Activated CD4-positive, alpha-beta T cell treated with anti-CD3 and anti-CD28 coated beads for 1 hour (primary cell): ENCODE results near the gene TMEM74B.
"Not testable (repeated sequence)": the region's sequence is repeated elsewhere in the genome, so short reads cannot be mapped to it uniquely, and the experiment has no call there.

Experiments used
- DNase-seq: peaks from one replicate; pipeline ENCODE4 v3.0.0-alpha.2; 2020

Gene TMEM74B

DNA sequence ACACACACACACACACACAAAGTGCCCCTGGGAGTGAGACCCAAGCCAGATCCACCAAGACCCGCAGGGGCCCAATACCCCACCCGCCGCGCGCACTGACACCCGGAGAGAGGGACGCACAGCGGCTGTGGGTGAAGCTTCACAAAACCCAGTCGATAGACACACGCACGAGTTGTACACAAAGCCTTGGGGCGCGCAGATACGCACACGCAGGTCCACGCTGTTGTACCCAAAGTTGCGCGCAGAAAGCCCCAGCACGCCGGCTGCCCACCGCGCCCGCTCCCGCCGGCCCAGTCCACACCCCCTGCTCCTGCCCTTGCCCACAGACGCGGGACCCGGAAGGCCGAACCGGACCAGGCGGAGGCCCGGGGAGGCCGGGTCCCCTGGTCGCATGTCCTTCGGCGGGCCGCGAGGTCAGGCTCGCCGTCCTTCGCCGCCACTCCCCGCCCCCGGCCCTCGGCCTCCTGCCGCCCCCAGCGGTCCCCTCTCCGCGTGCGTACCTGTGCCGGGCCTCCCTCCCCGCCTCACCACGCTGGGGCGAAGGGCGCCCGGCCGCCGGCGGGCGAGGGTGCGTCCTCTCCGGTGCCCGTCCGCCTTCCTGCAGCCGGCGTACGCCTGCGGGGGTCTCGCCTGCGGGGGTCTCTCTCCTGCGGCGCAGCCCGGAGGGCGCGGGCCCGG lies at the start of gene TMEM74B:
TMEM74B (minus strand) TSS at position 344 of the 678 bp plus-strand sequence. CDS start 1,180 bp downstream, outside the sequence.
- DNase-seq: no peak

DNA sequence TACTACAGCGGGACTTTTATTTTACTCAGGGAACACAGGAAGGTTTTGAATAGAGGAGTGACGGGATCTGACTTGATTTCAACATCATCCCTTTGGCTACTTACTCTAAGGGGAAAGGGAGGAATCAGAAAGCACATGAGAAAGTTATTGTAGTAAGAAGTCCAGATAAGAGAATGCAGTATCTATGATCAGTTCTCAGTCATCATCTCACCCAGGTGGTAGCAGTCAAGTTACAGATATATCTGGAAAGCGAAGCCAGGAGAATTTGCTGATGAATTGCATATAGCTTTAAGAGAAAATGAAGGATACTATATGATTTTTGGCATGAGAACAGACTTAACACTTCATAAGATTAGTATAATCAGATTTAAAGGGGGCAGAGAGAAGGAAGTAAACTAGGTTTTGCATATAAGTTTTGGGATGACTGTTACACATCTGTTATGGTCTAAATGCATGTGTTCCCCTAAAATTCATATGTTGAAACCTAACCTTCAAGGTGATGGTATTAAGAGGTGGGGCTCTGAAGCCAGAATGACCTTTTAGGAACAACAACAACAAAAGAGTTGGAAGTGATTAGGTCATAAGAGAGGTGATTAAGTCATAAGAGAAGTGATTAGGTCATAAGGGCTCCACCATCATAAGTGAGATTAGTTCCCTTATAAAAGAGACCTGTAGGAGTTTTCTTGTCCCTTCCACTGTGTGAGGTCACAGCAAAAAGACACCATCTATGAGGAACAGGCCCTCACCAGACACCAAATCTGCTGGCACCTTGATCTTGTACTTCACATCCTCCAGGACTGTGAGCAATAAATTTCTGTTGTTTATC lies 47.7 kb upstream of the TMEM74B start:
- DNase-seq: no peak

DNA sequence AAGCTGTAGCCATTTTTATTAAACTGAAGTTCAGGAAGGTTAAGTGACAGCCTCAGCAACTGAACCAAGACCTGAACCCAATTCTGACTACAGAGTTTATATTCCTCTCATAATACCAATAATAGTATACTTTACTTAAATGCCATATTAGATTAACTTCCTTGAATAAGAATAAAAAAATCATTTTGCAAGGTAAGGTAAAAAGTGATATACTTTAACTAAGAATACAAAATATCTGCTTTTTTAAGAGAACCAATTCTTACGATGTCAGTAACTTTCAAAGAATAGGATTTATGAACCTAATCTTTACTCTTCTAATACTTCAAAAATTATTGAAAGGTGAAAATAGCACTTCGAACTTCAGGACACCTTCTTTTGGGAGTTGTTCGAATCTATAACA lies 44.8 kb upstream of the TMEM74B start:
- DNase-seq: no peak

DNA sequence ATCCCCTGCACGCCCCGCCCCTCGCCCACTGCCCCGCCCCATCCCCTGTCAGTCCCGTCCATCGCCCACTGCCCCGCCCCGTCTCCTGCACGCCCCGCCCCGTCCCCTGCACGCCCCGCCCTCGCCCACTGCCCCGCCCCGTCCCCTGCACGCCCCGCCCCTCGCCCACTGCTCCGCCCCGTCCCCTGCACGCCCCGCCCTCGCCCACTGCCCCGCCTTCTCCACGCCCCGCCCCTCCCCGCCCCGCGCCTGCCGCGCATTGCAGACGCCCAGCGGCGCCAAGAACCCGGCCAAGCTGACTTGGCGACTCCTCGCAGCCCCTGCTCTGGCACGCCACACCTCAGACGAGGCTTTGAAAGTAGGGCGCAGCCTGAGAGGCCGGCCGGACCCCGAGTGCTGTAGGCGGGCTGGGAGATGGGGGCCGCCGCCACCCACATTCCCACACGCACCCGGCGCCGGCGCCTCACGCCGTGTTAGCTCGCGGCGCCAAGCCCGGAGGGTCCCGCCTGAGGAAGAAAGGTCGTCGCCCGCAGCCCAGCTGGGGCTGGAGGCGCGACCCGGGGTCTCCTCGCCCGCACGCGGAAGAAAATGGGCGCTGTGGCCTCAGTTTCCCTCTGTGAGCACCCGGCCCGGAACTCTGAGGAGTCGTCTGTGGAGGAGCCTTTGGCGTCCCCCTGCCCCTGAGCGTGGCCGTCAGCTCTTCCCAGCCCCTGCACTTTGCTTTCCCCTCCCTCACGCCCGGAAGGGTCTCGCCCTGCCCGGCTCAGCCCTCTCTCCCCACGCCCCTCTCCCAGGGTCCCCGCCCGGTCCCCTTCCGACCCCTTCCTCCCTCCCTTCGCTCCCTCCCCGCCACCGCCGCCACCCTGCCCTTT lies 41.2 kb upstream of the TMEM74B start, which contains the start of gene RAD21L1:
RAD21L1 (plus strand) TSS at position 262 of the 872 bp plus-strand sequence. CDS start 2,410 bp downstream, outside the sequence.
- peak; percentile 73 for DNase-seq

DNA sequence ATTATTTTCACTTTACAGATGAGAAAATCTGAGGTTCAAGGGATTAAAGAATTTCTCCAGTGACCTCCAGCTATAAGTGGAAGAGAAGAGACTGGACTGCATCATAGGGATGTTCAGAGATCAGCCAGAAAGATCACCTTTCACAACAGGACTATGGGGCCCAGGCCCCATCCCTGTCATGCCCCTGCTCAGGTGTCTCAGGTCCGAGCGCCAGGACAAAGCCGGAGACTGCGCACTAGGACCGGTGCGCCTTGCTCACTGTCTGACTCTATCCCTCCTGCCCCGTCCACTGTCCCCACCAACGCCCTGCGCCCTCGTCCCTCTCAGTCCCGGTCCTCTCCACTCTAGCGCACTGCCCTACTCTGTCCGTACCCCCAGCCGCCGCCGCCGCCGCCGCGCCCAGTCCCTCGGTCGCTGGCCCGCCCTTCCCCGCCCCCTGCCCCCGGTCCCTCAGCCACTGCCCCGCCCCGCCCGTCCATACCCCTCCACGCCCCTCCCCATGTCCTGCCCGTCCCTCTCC lies 40.5 kb upstream of the TMEM74B start:
- DNase-seq: no peak

DNA sequence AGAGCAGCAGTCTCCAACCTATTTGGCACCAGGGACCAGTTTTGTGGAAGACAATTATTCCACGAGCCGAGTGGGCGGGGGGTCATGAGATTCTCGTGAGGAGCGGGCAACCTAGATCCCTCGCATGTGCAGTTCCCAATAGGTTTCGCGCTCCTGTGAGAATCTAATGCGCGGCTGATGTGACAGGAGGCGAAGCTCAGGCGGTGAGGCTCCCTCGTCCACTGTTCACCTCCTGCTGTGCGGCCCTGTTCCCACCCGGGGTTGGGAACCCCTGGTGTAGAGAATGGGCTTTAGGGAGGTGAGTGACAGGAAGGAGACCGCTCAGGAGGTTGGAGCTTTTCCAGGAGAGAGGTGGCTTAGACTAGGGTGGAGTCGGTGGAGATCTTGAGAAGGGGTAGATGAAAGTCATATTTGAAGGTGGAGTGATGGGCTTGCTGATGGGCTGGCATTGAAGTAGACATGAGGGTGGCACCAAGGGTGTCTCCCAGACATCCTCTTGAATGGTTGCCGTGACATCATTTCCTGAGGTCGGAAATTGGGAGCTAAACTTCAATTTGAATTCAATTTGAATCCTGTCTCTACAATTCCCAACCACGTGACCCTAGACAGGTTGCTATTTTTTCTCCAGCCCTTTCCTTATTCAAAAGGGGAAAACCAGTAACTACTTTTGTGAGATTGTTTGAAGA lies 39.6 kb upstream of the TMEM74B start:
- no peak for DNase-seq

DNA sequence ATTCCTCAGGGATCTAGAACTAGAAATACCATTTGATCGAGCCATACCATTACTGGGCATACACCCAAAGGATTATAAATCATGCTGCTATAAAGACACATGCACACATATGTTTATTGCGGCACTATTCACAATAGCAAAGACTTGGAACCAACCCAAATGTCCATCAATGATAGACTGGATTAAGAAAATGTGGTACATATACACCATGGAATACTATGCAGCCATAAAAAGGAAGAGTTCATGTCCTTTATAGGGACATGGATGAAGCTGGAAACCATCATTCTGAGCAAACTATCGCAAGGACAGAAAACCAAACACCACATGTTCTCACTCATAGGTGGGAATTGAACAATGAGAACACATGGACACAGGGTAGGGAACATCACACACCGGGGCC lies 38.0 kb upstream of the TMEM74B start:
- not testable (repeated sequence) for DNase-seq

DNA sequence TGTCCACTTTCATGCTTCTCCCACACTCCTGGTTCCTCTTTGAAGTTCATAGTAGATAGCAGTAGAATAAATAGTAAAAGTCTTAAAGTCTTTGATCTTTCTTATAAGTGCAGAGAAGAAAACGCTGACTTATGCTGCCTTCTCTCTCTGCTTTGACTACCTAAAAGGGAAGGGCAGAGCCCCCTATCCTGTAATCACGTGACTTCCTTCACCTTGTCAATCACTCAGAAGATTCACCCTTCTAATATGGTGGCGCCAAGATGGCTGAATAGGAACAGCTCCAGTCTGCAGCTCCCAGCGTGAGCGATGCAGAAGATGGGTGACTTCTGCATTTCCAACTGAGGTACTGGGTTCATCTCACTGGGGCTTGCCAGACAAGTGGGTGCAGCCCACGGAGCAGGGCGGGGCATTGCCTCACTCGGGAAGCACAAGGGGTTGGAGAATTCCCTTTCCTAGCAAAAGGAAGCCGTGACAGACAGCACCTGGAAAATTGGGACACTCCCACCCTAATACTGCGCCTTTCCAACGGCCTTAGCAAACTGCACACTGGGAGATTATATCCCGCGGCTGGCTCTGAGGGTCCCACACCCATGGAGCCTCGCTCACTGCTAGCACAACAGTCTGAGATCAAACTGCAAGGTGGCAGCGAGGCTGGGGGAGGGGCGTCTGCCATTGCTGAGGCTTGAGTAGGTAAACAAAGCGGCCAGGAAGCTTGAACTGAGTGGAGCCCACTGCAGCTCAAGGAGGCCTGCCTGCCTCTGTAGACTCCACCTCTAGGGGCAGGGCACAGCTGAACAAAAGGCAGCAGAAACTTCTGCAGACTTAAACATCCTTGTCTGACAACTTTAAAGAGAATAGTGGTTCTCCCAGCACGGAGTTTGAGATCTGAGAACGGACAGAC lies 32.0 kb upstream of the TMEM74B start:
- DNase-seq: not testable (repeated sequence)

DNA sequence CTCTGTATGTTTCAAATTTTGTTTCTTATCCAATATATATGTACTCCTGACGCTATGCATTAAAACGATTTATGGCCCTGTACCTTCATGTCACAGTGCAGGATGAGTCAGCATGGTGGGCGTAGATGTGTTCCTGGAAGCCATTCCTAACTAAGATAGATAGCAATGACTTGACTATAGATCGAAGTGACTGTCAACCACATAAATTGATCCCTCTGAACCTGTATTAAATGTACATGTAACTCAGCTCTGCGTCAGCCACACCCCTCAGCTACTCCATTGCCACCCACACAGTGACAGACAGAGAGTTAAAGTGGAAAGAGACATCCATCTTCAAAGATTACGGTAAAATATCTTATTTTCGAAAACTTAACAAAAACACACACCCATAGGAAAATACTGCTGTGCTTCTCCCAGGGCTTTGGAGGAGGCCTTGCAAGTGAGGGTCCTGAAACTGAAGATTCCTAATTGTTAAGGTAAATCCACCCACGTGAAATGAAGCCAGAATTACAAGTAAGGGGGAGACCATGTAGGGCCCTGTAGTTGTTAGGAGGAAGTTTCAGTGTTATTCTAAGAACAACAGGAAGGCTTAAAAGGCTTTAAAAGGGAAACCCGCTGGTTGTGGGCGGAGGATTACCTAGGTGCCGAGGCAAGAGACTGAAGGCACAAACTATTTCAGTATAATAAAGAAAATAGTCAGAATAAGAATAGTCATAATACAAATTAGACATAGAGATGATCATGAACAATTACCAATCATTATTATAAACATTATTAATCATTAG lies 30.8 kb upstream of the TMEM74B start:
- DNase-seq: no peak

DNA sequence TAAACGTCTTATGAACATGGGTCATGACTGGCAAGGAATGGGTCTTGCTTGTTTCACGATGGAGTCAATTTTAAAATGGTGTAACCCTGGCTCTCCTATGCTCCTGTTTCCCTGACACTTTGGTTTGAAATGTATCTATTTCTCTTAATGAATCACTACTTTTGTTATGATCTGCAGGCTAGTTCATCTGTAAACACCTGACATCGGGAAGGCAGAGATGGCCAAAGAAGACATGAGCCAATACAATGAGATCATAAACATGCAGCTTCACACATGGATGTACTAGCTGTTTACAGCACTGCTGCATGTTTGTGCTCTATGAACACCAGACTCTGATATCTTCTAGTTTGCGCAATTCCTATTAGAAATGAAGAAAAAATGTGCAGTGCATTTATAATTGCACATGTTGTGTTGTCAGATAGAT lies 30.1 kb upstream of the TMEM74B start:
- no peak for DNase-seq

DNA sequence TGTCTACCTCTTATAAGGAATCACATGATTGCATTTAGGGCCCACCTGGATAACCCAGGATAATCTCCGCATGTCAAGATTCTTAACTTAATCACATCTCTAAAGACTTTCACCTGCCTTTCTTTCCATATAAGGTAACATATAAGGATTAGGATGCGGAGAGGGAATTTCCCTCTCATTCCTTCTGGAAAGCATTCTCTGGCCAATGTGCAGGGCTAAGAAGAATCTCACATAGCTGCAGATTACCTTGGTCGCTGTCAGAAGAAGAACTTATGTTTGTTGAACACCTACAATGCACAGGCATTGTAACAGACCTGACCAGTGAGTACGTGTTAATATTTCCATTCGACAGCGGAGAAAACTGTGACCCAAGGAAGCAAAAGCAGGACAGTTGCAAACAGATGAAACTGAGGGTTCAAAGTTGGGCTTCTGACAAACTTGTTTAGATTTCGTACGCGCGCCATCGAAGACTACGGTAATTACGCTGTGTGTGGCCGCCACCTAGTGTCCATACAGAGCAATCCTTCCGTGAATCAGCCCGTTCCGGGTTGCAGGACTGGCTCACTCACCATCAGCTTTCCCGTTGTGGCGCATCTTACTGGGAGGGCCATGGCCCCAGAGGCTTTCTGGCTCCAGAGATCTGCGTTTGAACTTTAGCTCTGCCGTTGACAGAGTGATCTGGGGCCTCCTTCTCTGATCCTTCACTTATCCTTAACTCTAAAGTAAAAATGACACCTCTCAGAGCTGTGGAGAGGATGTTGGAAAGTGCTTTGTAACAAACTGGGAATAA lies 28.0 kb upstream of the TMEM74B start:
- DNase-seq: peak; percentile 55

DNA sequence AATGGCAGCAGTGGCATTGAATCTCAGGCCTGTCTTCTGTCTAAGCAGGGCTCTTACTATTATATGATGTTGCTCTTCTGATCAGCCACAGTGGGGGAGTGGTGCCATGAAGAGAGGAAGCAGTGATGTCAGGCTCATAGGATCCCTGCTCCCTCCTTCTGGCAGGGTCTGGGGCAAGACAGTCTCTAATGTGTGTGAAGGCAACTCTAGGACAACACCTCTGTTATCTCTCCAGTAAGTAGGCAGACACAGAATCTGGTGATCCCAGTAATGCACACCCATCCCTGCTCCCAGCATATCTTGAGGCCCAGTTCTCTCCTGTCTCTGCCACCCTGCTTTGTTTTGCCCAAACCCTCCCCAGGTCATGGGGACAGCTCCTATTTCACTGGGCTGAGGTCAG lies 27.2 kb upstream of the TMEM74B start:
- DNase-seq: no peak

DNA sequence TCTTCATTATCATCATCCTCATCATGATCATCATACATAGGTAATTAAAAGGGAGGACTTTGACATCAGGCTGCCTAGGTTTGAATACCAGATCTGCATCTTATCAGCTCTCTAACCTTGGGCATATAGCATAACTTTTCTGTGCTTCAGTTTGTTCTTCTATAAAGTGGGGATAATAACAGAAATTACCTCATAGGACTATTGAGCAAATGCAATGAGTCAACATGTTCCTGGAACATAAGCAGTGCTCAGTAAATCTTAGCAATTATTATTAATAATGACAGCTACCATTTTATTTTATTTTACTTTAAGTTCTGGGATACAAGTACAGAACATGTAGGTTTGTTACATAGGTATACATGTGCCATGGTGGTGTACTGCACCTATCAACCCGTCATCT lies 25.7 kb upstream of the TMEM74B start:
- no peak for DNase-seq

DNA sequence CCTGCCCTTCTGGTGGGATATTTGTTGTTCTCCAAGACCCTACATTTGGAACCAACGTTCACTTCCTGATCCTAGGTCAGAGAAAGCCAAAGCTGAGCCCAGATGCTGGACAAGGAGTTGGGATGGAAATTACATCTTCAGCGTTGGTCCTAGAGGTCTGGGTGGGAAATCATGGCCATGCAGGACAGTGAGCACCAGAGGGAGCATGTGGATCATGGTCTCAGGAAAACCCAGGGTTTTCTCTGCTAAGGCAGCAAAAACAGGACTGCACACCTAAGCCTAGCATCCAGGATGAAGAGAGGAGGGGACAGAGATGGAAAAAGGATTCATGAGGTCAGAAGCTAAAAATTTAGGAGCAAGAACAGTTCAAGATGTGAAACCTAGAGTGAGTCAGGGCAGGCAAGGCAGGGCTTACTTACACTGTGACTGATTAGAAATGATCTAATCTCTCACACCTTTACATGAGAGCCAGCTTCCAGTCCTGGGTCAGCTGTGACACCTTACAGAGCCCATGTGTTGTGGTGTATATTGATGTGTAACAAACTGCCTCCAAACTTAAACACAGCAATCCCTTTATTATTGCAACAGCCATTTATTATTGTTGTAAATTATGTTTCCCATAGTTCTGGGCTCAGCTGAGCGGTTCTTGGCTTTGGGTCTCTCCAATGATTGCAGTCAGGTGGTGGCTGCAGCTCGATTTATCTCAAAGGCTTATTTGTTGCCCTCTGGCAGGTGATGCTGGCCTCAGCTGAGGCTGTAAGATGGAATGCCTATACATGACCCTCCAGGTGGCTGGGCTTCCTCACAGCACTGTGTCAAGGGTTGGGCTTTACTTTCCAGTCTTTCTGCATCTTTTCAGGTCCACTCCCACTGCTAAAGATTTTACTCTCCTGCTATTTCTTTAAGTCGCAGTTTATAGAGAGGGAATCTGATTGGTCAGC lies 24.9 kb upstream of the TMEM74B start:
- DNase-seq: no peak

DNA sequence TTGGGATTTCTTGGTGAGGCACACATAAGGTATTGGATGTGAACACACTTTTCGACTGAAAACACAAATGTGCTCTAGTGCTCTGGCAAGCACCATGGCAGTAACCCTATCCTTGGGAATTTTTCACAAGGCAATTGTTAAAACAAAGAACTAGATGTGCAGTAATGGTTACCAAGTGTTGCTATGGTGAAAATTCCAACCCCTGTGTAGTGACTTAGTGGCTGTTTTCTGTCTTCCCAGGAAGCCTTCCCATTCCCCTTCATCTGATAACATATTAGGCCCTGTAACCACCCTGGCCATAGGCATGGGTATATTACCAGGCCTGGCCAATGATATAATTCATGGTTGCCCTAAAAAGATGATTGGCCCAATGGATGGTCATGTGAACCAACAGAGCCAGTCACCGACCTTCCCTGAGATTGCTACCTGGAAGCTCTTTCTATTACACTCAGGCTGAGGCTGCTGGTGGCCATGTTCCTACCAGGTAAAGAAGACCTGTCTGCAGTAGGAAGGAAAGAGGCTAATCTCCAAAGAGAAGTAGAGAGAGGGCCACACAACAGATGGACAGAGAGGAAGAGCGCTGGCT lies 22.6 kb upstream of the TMEM74B start:
- DNase-seq: no peak

DNA sequence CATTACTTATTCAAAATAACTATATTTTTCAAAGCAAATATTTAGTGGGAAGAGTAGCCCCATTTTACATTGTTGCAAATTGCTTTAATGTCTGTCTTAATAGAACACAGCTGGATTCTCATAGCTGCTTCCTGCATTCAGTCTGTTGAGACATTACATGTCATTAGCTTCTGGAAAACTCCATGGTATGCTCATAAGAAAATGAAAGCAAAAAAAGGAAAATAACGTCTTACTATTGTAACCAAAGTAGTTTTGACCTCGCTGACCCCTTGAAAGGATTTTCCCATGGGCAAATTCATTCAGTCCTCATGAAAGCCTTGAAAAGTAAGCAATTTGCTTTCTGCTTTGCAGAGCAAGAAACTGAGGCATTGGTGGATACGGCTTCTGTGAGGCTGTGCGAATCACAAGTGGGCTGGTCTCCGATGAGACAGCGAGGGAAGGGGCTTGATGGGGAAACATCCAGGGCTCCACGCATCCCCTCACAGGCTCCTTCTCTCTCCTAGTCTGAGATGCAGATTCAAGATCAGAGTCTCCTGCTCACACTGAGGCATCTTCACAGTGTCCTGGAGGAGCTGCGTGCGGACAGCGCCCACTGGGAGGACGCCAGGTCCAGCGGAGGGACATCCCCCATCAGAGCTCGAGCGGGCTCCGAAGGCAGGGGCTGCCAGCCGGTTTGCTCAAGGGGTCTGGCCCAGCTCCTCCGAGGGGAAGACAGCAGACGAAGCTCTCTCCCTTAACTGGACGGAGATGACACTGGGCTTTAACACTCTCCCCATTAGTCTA lies 21.8 kb upstream of the TMEM74B start:
- no peak for DNase-seq

DNA sequence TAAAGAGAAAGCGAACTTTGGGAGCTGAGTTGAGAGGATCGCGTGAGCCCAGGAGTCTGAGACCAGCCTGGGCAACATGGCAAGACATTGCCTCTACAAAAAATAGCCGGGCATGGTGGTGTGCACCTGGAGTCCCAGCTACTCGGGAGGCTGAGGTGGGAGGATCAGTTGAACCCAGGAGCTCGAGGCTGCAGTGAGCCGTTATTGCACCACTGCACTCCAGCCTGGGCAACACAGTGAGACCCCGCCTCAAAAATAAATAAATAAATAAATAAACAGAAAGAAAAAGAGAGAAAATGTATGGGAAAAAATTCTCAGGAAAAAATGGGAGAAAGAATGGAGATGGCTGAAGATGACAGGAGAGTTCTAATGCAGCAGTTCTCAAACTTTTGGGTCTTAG lies 21.0 kb upstream of the TMEM74B start:
- DNase-seq: no peak
